Measurements from ENCODE around the gene NEDD4L. TPM values are rescaled to one million over a fixed set of nuclear protein-coding genes. Genes with fewer than 3 reads are reported as not detected.

Gene NEDD4L
- total and polyA plus RNA-seq, 2 donors (not counting 1 experiment from before 2014, with no cell fraction given) = 10.3 to 25.7 TPM

DNA sequence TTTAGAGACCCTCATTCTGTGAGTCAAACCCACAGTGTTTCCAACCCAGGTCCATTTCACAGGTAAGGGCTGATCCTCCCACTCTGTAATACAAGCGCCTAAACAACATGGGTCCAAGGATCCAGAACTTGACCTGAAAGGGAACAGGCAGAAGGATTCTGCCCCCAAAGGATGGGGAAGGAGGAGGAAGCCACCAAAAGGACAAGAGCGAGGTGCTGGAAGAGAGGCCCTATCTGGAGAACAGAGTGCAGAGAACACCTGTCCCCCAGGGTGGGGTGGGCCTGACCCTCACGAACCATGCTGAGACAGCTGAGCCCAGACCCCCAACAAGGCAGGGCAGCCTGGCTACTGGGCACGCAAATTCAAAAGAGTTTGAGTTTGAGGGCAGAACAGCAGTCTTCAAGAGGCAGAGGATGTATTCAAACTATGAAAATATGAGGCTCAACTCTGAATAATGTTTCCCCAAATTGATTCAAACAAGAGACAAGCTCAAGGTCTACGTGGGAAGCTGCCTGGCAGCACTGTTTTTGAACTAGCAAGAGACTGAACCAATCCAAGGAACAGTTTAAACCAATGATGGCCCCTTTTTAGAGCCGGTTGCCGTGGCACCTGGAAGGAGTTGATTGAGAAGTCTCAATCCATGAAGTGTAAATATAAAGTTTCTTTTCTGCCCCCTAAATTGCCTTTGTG, 372.1 kb downstream of the NEDD4L start:
- H3K4me1 ChIP-seq (ENCODE audit: control insufficient read depth in 2 of 2, insufficient read depth in 2 of 2, low read length in 2 of 2) = no peaks in the 10 kb centered on the region
- H4K20me1 ChIP-seq (ENCODE audit: control insufficient read depth, insufficient read depth, low read length, poor library complexity, severe bottlenecking) = no peaks in the 10 kb centered on the region
- no peak overlapping the region for H3K27ac ChIP-seq (ENCODE audit: low read length in 2 of 2)
- ChIA-PET CTCF (no interaction called here), POLR2A (no interaction called here)
- intact Hi-C loops (cut with micrococcal nuclease) = no loop called here
- Mint-ChIP-seq H3K4me3 (no peak overlapping the region), H3K9me3 (ENCODE audit: insufficient read depth) (peaks cover 3% of the 10 kb centered on the region), H3K27ac (no peak overlapping the region), H3K27me3 (peaks cover 15% of the 10 kb centered on the region), H3K4me1 (no peaks in the 10 kb centered on the region)
- no peak overlapping the region for H3K4me3 ChIP-seq (ENCODE audit: control extremely low read depth in 1 of 5, extremely low read depth in 1 of 5, insufficient read depth in 1 of 5, low read depth in 2 of 5, low read length in 4 of 5)
- 77% methylated on average over 3 of the region's 7 CpGs for WGBS (ENCODE audit: insufficient coverage)
- no peaks in the 10 kb centered on the region for H3K36me3 ChIP-seq (replicated peaks in 1 of 2; ENCODE audit: control extremely low read depth in 1 of 2, control insufficient read depth in 1 of 2, extremely low read depth in 1 of 2, insufficient read depth in 2 of 2, low read length in 1 of 2)
- no peak for TF ChIP-seq EZH2 (IDR thresholded peaks at IDR 0.05; ENCODE audit: borderline replicate concordance, insufficient read depth, low read depth, low read length, poor library complexity, severe bottlenecking)
- TF ChIP-seq, protein P1, sequence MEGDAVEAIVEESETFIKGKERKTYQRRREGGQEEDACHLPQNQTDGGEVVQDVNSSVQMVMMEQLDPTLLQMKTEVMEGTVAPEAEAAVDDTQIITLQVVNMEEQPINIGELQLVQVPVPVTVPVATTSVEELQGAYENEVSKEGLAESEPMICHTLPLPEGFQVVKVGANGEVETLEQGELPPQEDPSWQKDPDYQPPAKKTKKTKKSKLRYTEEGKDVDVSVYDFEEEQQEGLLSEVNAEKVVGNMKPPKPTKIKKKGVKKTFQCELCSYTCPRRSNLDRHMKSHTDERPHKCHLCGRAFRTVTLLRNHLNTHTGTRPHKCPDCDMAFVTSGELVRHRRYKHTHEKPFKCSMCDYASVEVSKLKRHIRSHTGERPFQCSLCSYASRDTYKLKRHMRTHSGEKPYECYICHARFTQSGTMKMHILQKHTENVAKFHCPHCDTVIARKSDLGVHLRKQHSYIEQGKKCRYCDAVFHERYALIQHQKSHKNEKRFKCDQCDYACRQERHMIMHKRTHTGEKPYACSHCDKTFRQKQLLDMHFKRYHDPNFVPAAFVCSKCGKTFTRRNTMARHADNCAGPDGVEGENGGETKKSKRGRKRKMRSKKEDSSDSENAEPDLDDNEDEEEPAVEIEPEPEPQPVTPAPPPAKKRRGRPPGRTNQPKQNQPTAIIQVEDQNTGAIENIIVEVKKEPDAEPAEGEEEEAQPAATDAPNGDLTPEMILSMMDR (IDR thresholded peaks at IDR 0.05) = no peak
- H3K27me3 ChIP-seq (replicated peaks in 1 of 4; ENCODE audit: control extremely low read depth in 1 of 4, control insufficient read depth in 3 of 4, insufficient read depth in 4 of 4, low read length in 3 of 4) = no peaks in the 10 kb centered on the region
- DNase-seq (no peak), ATAC-seq (ENCODE audit: low read depth) (no peak)
- no peak overlapping the region for H2AFZ ChIP-seq (ENCODE audit: insufficient read depth, low read depth, low read length, poor library complexity, severe bottlenecking)
- peaks cover 0 to 3% (median 0%) of the 10 kb centered on the region in 3 donors for H3K9me3 ChIP-seq (ENCODE audit: control extremely low read depth in 1 of 3, control insufficient read depth in 2 of 3, insufficient read depth in 1 of 3, low read length in 2 of 3)
- no peaks in the 10 kb centered on the region for H3K79me2 ChIP-seq (ENCODE audit: control insufficient read depth, insufficient read depth, low read length)
- H3K4me2 ChIP-seq (replicated peaks; ENCODE audit: low read depth, low read length, poor library complexity, severe bottlenecking) = no peak overlapping the region
- no peak overlapping the region for H3K9ac ChIP-seq (ENCODE audit: low read length)

All from B cell (primary cell).